HFFc6 (cell line): ENCODE measurements around the gene CACNA2D2. TPM values are rescaled to one million over a fixed set of nuclear protein-coding genes. Genes with fewer than 3 reads are reported as not detected.

Experiments
- DNase-seq: peaks from one replicate; pipeline ENCODE4 v3.0.0-alpha.2; 2018
- H3K27ac Mint-ChIP-seq: 2 replicates; pipeline ENCODE4 v1.8.0; 2020; ENCODE audit warnings: mild to moderate bottlenecking, mixed read lengths
- H3K27me3 Mint-ChIP-seq: 2 replicates; pipeline ENCODE4 v1.8.0; 2021; ENCODE audit warnings: mild to moderate bottlenecking, moderate library complexity, mixed read lengths; ENCODE audit not compliant: insufficient read depth
- H3K36me3 Mint-ChIP-seq: 2 replicates; pipeline ENCODE4 v1.8.0; 2021; ENCODE audit warnings: low read depth, mixed read lengths
- H3K4me1 Mint-ChIP-seq: 2 replicates; pipeline ENCODE4 v1.8.0; 2020; ENCODE audit warnings: low read depth, mixed read lengths
- H3K4me3 Mint-ChIP-seq: 2 replicates; pipeline ENCODE4 v1.8.0; 2020; ENCODE audit warnings: mild to moderate bottlenecking, moderate library complexity, mixed read lengths
- H3K9me3 Mint-ChIP-seq: 2 replicates; pipeline ENCODE4 v1.8.0; 2020; ENCODE audit warnings: mild to moderate bottlenecking, mixed read lengths
- CTCF ChIP-seq: fragments of 200-600 bp; sonication (generic); IDR thresholded peaks from 2 replicates; pipeline ENCODE4 v1.5.0; 2021; ENCODE audit warnings: antibody characterized with exemption, mild to moderate bottlenecking
- total RNA-seq, 6 experiments: library from RNA; stranded (reverse); fragmentation: NEBNext Ultra II Directional; extraction: Animal tissue kit (Norgen Biotek cat#: 25700); gene quantifications; 2 replicates in 1 of 6; 3 replicates in 5 of 6; pipeline ENCODE4 v1.2.3, GENCODE V29; 2021

The CACNA2D2 gene
- total RNA-seq, 6 experiments from 2014 or later = 0.09 TPM; not detected in 5

GRCh38 chr3:50430191-50430590 lies 73.2 kb downstream of the CACNA2D2 start:
- no peaks in the 10 kb centered on the region for H3K9me3 Mint-ChIP-seq
- no peak overlapping the region for H3K4me3 Mint-ChIP-seq
- H3K36me3 Mint-ChIP-seq = no peaks in the 10 kb centered on the region
- TF ChIP-seq CTCF = no peak
- H3K4me1 Mint-ChIP-seq = no peaks in the 10 kb centered on the region
- DNase-seq = no peak
- no peak overlapping the region for H3K27ac Mint-ChIP-seq
- H3K27me3 Mint-ChIP-seq = peaks cover 55% of the 10 kb centered on the region

GRCh38 chr3:50428007-50428633 lies 75.3 kb downstream of the CACNA2D2 start:
- Mint-ChIP-seq H3K9me3 (no peaks in the 10 kb centered on the region), H3K36me3 (no peaks in the 10 kb centered on the region), H3K4me3 (no peak overlapping the region), H3K27ac (no peak overlapping the region), H3K4me1 (no peaks in the 10 kb centered on the region), H3K27me3 (peaks cover 51% of the 10 kb centered on the region)
- TF ChIP-seq CTCF = peak; percentile 52; the same call in 1 of the 2 replicates
- DNase-seq = peak; percentile 40

- H3K27me3 Mint-ChIP-seq = peaks cover 56% of the 10 kb centered on the region
- no peak for DNase-seq
- no peaks in the 10 kb centered on the region for H3K36me3 Mint-ChIP-seq
- TF ChIP-seq CTCF = no peak
- no peak overlapping the region for H3K4me3 Mint-ChIP-seq
- H3K27ac Mint-ChIP-seq = no peak overlapping the region
- no peaks in the 10 kb centered on the region for H3K9me3 Mint-ChIP-seq
- H3K4me1 Mint-ChIP-seq = no peaks in the 10 kb centered on the region
These were observed 76.2 kb downstream of the CACNA2D2 start for GRCh38 chr3:50427217-50427616.

- H3K9me3 Mint-ChIP-seq = no peaks in the 10 kb centered on the region
- peaks cover 52% of the 10 kb centered on the region for H3K27me3 Mint-ChIP-seq
- no peak overlapping the region for H3K27ac Mint-ChIP-seq
- no peak overlapping the region for H3K4me3 Mint-ChIP-seq
- no peak for DNase-seq
- no peaks in the 10 kb centered on the region for H3K36me3 Mint-ChIP-seq
- no peaks in the 10 kb centered on the region for H3K4me1 Mint-ChIP-seq
- TF ChIP-seq CTCF = no peak
These were observed 77.5 kb downstream of the CACNA2D2 start for GRCh38 chr3:50425911-50426310.

GRCh38 chr3:50423543-50423942 lies 79.9 kb downstream of the CACNA2D2 start:
- peaks cover 7% of the 10 kb centered on the region for H3K4me1 Mint-ChIP-seq
- H3K9me3 Mint-ChIP-seq = no peaks in the 10 kb centered on the region
- H3K27me3 Mint-ChIP-seq = peaks cover 47% of the 10 kb centered on the region
- no peak for DNase-seq
- no peak for TF ChIP-seq CTCF
- H3K27ac Mint-ChIP-seq = no peak overlapping the region
- H3K36me3 Mint-ChIP-seq = no peaks in the 10 kb centered on the region
- no peak overlapping the region for H3K4me3 Mint-ChIP-seq
